ENCODE measurements around the gene CTSD.

CTSD gene

DNA sequence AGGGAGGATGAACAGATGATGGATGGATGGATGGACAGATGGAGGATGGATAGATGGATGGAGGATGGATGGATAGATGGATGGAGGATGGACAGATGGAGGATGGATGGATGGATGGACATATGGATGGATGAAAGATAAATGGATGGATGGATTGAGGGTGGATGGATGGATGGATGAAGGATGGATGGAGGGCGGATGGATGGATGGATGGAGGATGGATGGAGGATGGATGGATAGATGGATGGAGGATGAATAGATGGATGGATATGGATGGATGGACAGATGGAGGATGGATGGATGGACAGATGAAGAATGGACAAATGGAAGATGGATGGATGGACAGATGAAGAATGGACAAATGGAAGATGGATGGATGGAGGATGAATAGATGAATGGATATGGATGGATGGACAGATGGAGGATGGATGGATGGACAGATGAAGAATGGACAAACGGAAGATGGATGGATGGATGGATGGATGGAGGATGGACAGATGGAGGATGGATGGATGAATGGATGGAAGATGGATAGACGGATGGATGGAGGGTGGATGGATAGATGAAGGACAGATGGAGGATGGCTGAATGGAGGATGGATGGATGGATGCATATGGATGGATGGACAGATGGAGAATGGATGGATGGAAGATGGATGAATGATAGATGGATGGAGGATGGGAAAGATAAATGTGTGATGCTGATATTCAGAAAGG lies 20.7 kb downstream of the CTSD start:
- DNase-seq = no peak

DNA sequence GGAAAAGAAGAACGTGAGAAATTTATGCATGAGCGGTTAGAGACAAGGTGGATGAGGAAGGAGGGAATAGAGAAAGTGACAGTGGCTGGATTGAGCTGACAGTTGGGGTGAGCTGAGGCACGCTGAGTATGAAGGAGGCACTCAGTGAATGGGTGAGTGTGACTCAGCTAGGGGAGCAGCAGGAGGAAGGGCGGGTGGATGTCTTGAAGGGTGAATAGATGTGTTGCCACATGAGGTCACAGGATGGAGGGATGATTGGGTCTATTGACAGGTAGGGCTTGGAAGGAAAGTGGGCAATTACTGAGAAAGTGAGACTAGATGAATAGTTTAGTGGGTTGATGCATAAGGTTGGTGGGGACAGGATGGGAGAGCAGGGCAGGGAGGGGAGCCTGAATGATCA lies 21.4 kb downstream of the CTSD start:
- DNase-seq = no peak

- no peak for DNase-seq
Observed at GRCh38 chr11:1741741-1742140, 22.0 kb downstream of the CTSD start.

- no peak for DNase-seq
Observed at GRCh38 chr11:1740786-1741530, 22.8 kb downstream of the CTSD start.

DNA sequence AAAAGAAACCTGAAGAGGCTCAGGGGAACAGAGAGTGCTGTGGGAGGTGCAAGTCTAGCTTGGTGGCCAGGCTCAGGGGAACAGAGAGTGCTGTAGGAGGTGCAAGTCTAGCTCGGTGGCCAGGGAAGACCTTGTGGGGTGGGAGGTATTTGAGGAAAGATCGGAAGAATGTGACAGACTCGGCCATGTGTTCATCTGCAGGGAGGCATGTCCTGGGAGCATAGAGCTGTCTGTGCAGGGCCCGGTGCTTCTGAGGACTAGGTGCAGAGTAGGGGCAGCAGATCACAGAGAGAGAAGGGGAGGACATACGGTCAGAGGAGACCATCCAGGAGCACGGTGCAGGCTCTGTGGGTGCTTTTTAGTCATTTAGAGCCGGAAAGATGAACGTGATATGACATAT lies 24.2 kb downstream of the CTSD start:
- no peak for DNase-seq

DNA sequence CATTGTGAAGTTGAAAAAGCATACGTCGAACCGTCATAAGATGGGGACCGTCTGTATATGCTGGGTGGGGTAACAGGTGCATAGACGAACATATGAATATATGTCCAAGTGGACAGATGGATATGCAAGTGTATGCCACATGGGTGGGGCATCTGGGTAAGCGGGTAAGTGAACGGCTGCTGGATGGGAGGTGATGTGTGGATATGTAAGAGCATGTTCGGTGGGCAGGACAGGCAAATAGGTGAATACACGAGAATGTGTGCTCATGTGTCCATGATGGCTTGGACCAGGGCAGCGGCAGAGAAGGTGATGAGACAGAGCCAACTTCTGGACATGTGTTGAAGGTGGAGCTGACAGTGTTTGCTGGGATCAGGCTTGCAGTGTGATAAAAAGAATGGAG lies 25.3 kb downstream of the CTSD start:
- no peak for DNase-seq

- no peak for DNase-seq
Observed at GRCh38 chr11:1737080-1737757, 26.5 kb downstream of the CTSD start.

DNA sequence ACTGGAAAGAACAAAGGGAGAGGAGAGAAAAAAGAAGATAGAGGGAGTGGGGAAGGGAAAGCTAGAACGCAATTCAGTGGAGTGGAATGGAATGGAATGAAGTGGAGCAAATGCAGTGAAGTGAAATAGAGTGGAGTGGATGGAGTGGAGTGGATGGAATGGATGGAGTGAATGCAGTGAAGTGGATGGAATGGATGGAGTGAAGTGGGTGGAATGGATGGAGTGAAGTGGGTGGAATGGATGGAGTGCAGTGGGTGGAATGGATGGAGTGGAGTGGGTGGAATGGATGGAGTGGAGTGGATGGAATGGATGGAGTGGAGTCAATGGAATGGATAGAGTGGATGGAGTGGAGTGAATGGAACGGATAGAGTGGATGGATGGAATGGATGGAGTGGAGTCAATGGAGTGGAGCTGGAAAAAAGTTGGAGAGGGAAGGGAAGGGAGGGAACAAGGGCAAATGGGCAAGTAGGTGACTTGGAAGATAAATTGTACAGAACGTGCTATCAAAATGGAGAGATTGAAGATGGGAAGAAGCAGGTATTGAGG lies 27.2 kb downstream of the CTSD start:
- no peak for DNase-seq

DNA sequence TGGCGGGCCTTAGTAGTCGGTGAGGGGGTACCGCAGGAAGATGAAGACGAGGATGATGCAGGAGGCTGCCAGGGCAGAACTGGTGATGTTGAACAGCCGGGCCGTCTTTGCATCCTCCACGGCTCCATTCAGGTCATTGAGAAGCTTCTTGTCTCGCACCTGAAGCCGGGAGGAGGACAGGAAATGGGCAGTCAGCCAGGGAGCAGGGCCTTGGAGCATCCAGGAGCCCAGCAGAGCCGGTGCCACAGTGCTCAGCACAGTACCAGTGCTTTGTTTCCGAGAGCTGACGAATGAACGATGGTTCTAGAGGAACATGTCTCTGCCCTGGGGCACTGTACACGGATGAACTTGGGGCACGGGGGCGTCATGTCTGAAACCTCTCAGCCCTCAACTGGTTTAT lies 28.5 kb downstream of the CTSD start:
- DNase-seq = no peak

- no peak for DNase-seq
Observed at GRCh38 chr11:1734641-1735081, 29.1 kb downstream of the CTSD start.

- no peak for DNase-seq
Observed at GRCh38 chr11:1733716-1734640, 29.7 kb downstream of the CTSD start.

DNA sequence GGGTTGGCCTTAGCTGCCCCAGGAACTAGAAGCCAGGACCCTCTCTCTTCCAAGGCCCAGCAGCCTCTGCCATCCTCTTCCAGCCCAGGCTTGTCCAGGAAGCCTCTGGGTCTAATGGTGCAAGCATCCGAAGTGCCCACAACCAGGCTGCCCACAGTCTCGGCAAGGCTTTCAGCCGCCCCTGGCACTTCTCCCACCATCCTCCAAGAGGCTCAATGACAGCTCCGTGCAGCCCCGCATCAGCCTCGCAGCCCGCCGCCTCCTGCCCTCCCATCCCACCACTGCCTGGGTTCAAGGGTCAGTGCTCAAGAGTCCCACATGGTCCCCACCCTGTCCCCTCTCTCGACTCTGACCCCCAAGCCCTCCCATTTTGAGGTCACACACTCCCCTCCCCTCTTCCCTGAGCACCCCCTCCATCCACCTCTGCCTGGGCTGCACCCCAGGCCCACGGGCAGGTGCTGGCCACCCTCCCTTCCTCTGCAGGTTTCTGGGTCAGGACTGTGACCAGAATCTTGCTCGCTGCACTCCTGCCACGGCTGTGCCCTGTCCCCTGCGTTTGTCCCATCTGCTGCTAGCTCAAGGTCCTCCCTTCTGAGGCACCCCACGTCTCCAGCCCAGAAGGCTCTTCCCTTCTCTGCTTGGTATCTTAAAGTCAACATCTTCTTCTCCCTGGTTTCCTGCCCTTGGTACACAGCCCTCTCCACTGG lies 30.6 kb downstream of the CTSD start:
- no peak for DNase-seq

DNA sequence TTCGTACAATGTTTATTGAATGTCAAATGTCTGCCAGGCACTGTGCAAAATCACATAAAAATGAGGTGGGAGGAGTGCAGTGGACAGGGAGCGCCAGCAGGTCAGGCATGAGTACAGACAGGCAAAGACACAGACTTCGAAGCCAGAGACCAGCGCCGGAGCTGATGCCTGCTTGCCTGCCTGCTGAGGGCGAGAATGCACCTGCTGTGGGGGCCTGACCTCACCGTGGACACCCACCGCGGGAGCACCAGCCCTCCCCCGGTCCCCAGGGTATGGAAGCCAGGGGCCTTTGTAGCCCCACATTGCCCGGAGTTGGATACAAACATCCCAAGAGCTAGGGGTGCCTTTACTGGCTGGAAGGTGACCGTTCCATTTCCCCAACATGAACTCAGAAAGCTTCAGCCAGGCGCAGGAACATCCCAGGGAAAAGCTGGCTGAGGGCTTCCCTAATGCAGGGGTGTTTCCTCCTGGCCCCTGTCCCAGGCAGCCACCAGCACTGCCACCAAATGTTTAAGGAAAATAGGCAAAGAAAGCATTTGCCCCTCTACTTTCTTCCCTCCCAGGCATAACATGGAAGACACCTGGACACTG lies 31.2 kb downstream of the CTSD start:
- no peak for DNase-seq

DNA sequence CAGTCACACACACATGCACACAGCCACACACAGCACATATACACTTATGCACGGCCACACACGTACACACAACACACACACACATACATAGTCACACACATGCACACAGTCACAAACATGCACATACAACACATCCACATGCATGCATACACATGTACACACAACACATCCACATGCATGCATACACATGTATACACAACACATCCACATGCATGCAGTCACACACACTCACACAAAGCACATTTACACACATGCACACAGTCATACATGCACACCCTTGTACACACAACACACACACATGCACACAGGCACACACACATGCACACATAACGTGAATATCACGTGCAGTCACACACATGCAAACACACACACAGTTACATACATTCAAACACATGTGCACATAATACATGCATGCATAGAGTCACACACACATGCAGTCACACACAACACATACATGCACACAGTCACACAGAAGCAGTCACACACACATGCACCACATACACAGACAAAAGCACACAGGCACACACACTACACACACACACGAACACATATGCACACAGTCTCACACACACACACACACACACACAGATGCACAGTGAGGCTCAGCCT lies 32.2 kb downstream of the CTSD start:
- DNase-seq = no peak

DNA sequence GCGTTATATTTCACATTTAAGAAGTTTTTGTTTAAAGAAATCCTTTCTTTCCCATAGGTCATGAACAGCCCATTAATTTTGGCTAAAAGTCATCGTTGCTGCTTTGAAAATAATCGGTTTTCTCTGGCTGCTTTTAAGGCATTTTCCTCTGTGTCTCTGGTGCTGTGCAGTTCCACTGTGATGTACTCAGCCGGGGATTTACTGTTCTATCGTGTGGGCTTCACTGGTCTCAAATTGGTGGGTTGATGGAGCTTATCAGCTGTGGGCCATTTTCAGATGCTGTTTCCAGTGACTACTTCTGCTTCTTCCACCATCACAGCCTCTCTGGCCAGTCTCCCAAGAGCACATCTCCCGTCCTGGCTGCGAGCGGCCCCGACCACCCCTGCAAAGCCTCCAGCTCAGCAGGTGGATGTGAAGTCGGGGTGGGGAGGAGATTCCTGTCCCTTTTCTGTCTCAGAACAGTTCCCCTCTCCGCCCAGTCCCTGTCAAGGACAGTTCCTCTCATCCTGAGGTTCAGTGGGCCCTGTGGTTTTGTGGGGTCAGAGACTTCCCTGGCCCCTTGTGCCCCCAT lies 33.6 kb downstream of the CTSD start:
- no peak for DNase-seq

DNA sequence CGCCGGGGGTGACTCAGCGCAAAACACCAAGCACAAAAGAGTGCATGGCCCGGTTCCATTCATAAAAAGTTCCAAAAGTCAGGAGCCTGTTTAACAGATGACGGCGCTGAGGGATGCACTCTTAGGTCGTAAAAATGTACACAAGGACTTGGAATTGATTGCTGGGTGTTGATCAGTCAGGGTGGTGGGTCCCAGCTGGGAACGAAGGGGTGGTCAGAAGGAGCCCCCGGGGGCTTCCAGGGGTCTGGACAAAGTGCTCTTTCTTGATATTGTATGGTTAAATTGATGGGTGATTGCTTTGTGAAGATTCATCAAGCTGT lies 34.1 kb downstream of the CTSD start:
- DNase-seq = no peak

- DNase-seq = no peak
Observed at GRCh38 chr11:1728931-1729691, 34.6 kb downstream of the CTSD start.

DNA sequence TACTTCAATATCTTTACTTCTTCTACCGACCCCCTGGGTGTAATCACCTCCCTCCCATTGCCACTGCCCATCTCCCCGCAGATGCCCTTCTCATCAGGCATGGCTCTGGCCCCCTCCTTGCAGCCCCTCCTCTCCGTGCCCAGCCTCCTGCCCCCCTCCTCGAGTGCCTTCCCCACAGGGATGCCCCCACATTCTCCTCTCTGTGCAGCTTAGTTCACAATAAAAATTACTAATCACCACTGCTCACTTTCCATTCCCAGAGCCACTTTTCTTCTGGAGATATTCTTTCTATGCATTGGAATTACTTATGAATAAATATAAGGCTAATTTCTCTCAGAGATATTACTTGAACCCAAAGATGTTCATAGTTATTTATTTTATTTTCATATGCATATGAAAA lies 35.4 kb downstream of the CTSD start:
- DNase-seq = no peak

- DNase-seq = no peak
Observed at GRCh38 chr11:1727861-1728260, 35.9 kb downstream of the CTSD start.

DNA sequence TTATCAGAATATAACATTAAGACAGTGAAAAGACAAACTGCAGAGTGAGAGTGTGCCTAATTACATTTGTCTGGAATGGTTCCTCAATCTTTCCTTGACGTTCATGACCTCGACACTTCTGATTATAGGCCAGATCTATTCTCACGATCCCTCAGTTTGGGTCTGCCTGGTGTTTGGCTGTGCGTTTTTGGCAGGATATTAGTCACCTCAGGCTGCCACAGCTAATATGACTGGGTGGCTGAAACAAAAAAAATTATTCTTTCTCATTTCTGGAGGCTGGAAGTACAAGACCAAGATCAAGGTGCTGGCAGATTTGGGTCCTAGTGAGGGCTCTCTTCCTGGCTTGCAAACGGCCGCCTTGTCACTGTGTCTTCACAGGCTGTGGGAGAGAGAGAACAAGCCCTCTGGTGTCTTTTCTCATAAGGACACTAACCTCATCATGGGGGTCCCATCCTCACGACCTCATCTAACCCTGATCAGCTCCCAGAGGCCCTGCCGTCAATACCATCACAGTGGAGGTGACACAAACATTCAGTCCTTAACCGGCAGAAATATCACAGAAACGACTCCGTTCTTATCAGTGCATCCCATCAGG lies 36.5 kb downstream of the CTSD start:
- no peak for DNase-seq

Measured in activated effector memory CD4-positive, alpha-beta T cell treated with Interleukin-2 at 50 U/mL for 16 hours (primary cell).